ENCODE data around the gene RTN4R.

- TF ChIP-seq CTCF (conservative IDR thresholded peaks at IDR 0.05 in 1 of 2, IDR thresholded peaks at IDR 0.05 in 1 of 2; ENCODE audit: low read depth in 1 of 2, low read length in 2 of 2) (no peak), EZH2 (IDR thresholded peaks at IDR 0.05; ENCODE audit: low read length, missing control alignments) (no peak)
Measured at GRCh38 chr22:20225693-20225966, 42.5 kb downstream of the RTN4R start.

Measured in fibroblast of lung (primary cell).